Dendritic cell treated with granulocyte-macrophage colony-stimulating factor and Interleukin-4, amounts not matched to agents 40 ng/mL and 50 ng/mL, for 4 days (primary cell): Measurements from ENCODE around the gene CLDN19.

Experiments used
- H3K27ac Mint-ChIP-seq: one replicate; pipeline ENCODE4 v1.8.0; 2022; ENCODE audit warnings: mild to moderate bottlenecking, mixed read lengths
- H3K27me3 Mint-ChIP-seq: one replicate; pipeline ENCODE4 v1.8.0; 2022; ENCODE audit warnings: mild to moderate bottlenecking, mixed read lengths
- H3K36me3 Mint-ChIP-seq: one replicate; pipeline ENCODE4 v1.8.0; 2022; ENCODE audit warnings: low read depth, mixed read lengths
- H3K4me1 Mint-ChIP-seq: one replicate; pipeline ENCODE4 v1.8.0; 2022; ENCODE audit warnings: low read depth, mixed read lengths
- H3K4me3 Mint-ChIP-seq: one replicate; pipeline ENCODE4 v1.8.0; 2022; ENCODE audit warnings: mild to moderate bottlenecking, moderate library complexity, mixed read lengths
- H3K9me3 Mint-ChIP-seq: one replicate; pipeline ENCODE4 v1.8.0; 2022; ENCODE audit warnings: mixed read lengths
- intact Hi-C: fragments of 100-400 bp; cut with micrococcal nuclease; formaldehyde crosslinking; loops from one replicate; pipeline ENCODE4 v1.15.0; 2022

Gene CLDN19

GRCh38 chr1:42739753-42740700 lies at the start of gene CLDN19:
TSS of gene CLDN19 (minus strand) at chr1:42740236. CDS start at chr1:42740063, 173 bp downstream.
- peak within 1 kb of the TSS; percentile 62 for H3K27ac Mint-ChIP-seq
- intact Hi-C loops, result no loop called here
- no peaks in the 10 kb centered on the region for H3K36me3 Mint-ChIP-seq
- no peaks in the 10 kb centered on the region for H3K9me3 Mint-ChIP-seq
- H3K4me1 Mint-ChIP-seq, result peaks cover 33% of the 10 kb centered on the region
- no peaks in the 10 kb centered on the region for H3K27me3 Mint-ChIP-seq
- no peak within 1 kb of the TSS for H3K4me3 Mint-ChIP-seq

GRCh38 chr1:42788021-42788420 lies 48.0 kb upstream of the CLDN19 start:
- Mint-ChIP-seq H3K4me3 (no peak overlapping the region), H3K36me3 (peaks cover 14% of the 10 kb centered on the region), H3K27ac (no peak overlapping the region), H3K27me3 (peaks cover 28% of the 10 kb centered on the region), H3K4me1 (peaks cover 23% of the 10 kb centered on the region), H3K9me3 (no peaks in the 10 kb centered on the region)
- intact Hi-C loops, result no loop called here

- H3K4me3 Mint-ChIP-seq, result no peak overlapping the region
- intact Hi-C loops, result no loop called here
- no peak overlapping the region for H3K27ac Mint-ChIP-seq
- H3K9me3 Mint-ChIP-seq, result no peaks in the 10 kb centered on the region
- H3K36me3 Mint-ChIP-seq, result peaks cover 23% of the 10 kb centered on the region
- peaks cover 28% of the 10 kb centered on the region for H3K4me1 Mint-ChIP-seq
- H3K27me3 Mint-ChIP-seq, result peaks cover 28% of the 10 kb centered on the region
Measured at GRCh38 chr1:42786097-42786496, 46.1 kb upstream of the CLDN19 start.

GRCh38 chr1:42784946-42785693 lies 45.1 kb upstream of the CLDN19 start, which contains the start of gene TMEM269:
TSS of gene TMEM269 (plus strand) at chr1:42784991. CDS start at chr1:42789894, 4,903 bp downstream.
- Mint-ChIP-seq H3K4me3 (peak within 1 kb of the TSS; percentile 68), H3K27me3 (peaks cover 28% of the 10 kb centered on the region), H3K36me3 (peaks cover 33% of the 10 kb centered on the region), H3K27ac (no peak within 1 kb of the TSS), H3K9me3 (no peaks in the 10 kb centered on the region), H3K4me1 (peaks cover 28% of the 10 kb centered on the region)
- intact Hi-C loops, result no loop called here

- no peaks in the 10 kb centered on the region for H3K9me3 Mint-ChIP-seq
- peaks cover 39% of the 10 kb centered on the region for H3K36me3 Mint-ChIP-seq
- intact Hi-C loops, result no loop called here
- no peak overlapping the region for H3K4me3 Mint-ChIP-seq
- peaks cover 28% of the 10 kb centered on the region for H3K4me1 Mint-ChIP-seq
- no peak overlapping the region for H3K27ac Mint-ChIP-seq
- H3K27me3 Mint-ChIP-seq, result peaks cover 28% of the 10 kb centered on the region
Measured at GRCh38 chr1:42784547-42784945, 44.5 kb upstream of the CLDN19 start.

GRCh38 chr1:42783092-42783491 lies 43.1 kb upstream of the CLDN19 start:
- H3K4me3 Mint-ChIP-seq, result no peak overlapping the region
- intact Hi-C loops, result no loop called here
- H3K9me3 Mint-ChIP-seq, result no peaks in the 10 kb centered on the region
- H3K36me3 Mint-ChIP-seq, result peaks cover 53% of the 10 kb centered on the region
- no peak overlapping the region for H3K27ac Mint-ChIP-seq
- H3K27me3 Mint-ChIP-seq, result peaks cover 28% of the 10 kb centered on the region
- peaks cover 28% of the 10 kb centered on the region for H3K4me1 Mint-ChIP-seq

GRCh38 chr1:42780176-42780575 lies 40.1 kb upstream of the CLDN19 start:
- peaks cover 12% of the 10 kb centered on the region for H3K27me3 Mint-ChIP-seq
- no peak overlapping the region for H3K4me3 Mint-ChIP-seq
- peaks cover 82% of the 10 kb centered on the region for H3K36me3 Mint-ChIP-seq
- H3K9me3 Mint-ChIP-seq, result no peaks in the 10 kb centered on the region
- H3K27ac Mint-ChIP-seq, result no peak overlapping the region
- peaks cover 20% of the 10 kb centered on the region for H3K4me1 Mint-ChIP-seq
- intact Hi-C loops, result no loop called here

- Mint-ChIP-seq H3K4me1 (peaks cover 16% of the 10 kb centered on the region), H3K4me3 (no peak overlapping the region), H3K27me3 (peaks cover 8% of the 10 kb centered on the region), H3K9me3 (no peaks in the 10 kb centered on the region), H3K36me3 (peaks cover 86% of the 10 kb centered on the region), H3K27ac (no peak overlapping the region)
- intact Hi-C loops, result loop anchor here (5.0 kb wide), 1 partner anchor 133 kb away; no protein-coding TSS in a partner anchor
Measured at GRCh38 chr1:42779725-42780124, 39.7 kb upstream of the CLDN19 start.

- H3K4me1 Mint-ChIP-seq, result peaks cover 10% of the 10 kb centered on the region
- no peak overlapping the region for H3K4me3 Mint-ChIP-seq
- peaks cover 91% of the 10 kb centered on the region for H3K36me3 Mint-ChIP-seq
- H3K9me3 Mint-ChIP-seq, result no peaks in the 10 kb centered on the region
- no peak overlapping the region for H3K27ac Mint-ChIP-seq
- intact Hi-C loops, result loop anchor here (1.0 to 5.0 kb wide), 2 partner anchors 134 to 295 kb away; no protein-coding TSS in a partner anchor
- H3K27me3 Mint-ChIP-seq, result no peaks in the 10 kb centered on the region
Measured at GRCh38 chr1:42777852-42778251, 37.8 kb upstream of the CLDN19 start.

- peaks cover 93% of the 10 kb centered on the region for H3K36me3 Mint-ChIP-seq
- H3K27ac Mint-ChIP-seq, result no peak overlapping the region
- H3K4me1 Mint-ChIP-seq, result peaks cover 8% of the 10 kb centered on the region
- H3K27me3 Mint-ChIP-seq, result no peaks in the 10 kb centered on the region
- no peaks in the 10 kb centered on the region for H3K9me3 Mint-ChIP-seq
- intact Hi-C loops, result loop anchor here (5.0 kb wide), 1 partner anchor 136 kb away; no protein-coding TSS in a partner anchor
- no peak overlapping the region for H3K4me3 Mint-ChIP-seq
Measured at GRCh38 chr1:42776502-42776901, 36.5 kb upstream of the CLDN19 start.

- Mint-ChIP-seq H3K9me3 (no peaks in the 10 kb centered on the region), H3K27me3 (no peaks in the 10 kb centered on the region), H3K27ac (no peak overlapping the region), H3K4me3 (no peak overlapping the region), H3K4me1 (peaks cover 15% of the 10 kb centered on the region), H3K36me3 (peaks cover 89% of the 10 kb centered on the region)
- intact Hi-C loops, result loop anchor here (5.0 kb wide), 1 partner anchor 137 kb away; no protein-coding TSS in a partner anchor
Measured at GRCh38 chr1:42774928-42775526, 35.0 kb upstream of the CLDN19 start.

- intact Hi-C loops, result no loop called here
- H3K4me1 Mint-ChIP-seq, result peaks cover 28% of the 10 kb centered on the region
Measured at GRCh38 chr1:42773420-42773819, 33.4 kb upstream of the CLDN19 start.

GRCh38 chr1:42769811-42770210 lies 29.8 kb upstream of the CLDN19 start:
- intact Hi-C loops, result loop anchor here (5.0 kb wide), 1 partner anchor 88 kb away; the partner anchor contains the start of gene YBX1
- no peaks in the 10 kb centered on the region for H3K27me3 Mint-ChIP-seq
- H3K4me3 Mint-ChIP-seq, result no peak overlapping the region
- H3K9me3 Mint-ChIP-seq, result no peaks in the 10 kb centered on the region
- H3K4me1 Mint-ChIP-seq, result peaks cover 34% of the 10 kb centered on the region
- H3K27ac Mint-ChIP-seq, result no peak overlapping the region
- H3K36me3 Mint-ChIP-seq, result peaks cover 50% of the 10 kb centered on the region

More at GRCh38 chr1:42773420-42773819, 33.4 kb upstream of the CLDN19 start:
- Mint-ChIP-seq H3K4me3 (no peak overlapping the region), H3K9me3 (no peaks in the 10 kb centered on the region), H3K27ac (no peak overlapping the region), H3K27me3 (no peaks in the 10 kb centered on the region), H3K36me3 (peaks cover 87% of the 10 kb centered on the region)
